C4-2B (cell line): ENCODE measurements around the gene EN2.

Experiments used
- CTCF ChIP-seq: fragments of 450-650 bp; conservative IDR thresholded peaks from 2 replicates; pipeline ENCODE4 v1.5.1; 2017; ENCODE audit warnings: mild to moderate bottlenecking
- ZFX ChIP-seq: fragments of 450-650 bp; IDR thresholded peaks from 2 replicates; pipeline ENCODE4 v1.6.1; 2017

- TF ChIP-seq CTCF (no peak), ZFX (no peak)
These were observed 43.1 kb upstream of the EN2 start for GRCh38 chr7:155414547-155415492.
